HCT116 (cell line): ENCODE results near the gene PCBP3. TPM values are rescaled to one million over a fixed set of nuclear protein-coding genes. Genes with fewer than 3 reads are reported as not detected.

ENCODE experiments used
- ATAC-seq: fragments of 200-7000 bp; cut with Tn5 transposase; 2 replicates; pipeline ENCODE4 v1.9.1; 2020; ENCODE audit warnings: mild to moderate bottlenecking, moderate library complexity
- BruUV-seq: library from RNA; stranded (reverse); fragments of 400-500 nt; replicated peaks from 2 replicates; lab custom pipeline; 2021; lab: Mats Ljungman, UMichigan
- CTCF ChIA-PET: fragments of 300-600 bp; sonication (Branson Sonifier 250); formaldehyde crosslinking; loops from one replicate; lab custom pipeline; 2021; ENCODE audit warnings: antibody characterized with exemption; lab: Charles Lee
- POLR2A ChIA-PET: fragments of 300-600, 350-600 bp; sonication (Branson Sonifier 250); formaldehyde crosslinking; loops from one replicate; lab custom pipeline; 2021; ENCODE audit warnings: antibody characterized with exemption; lab: Charles Lee
- RAD21 ChIA-PET, 2 experiments: fragments of 300-600 bp; sonication (Branson Sonifier 250); formaldehyde crosslinking; loops; one replicate each; lab custom pipeline; 2023; ENCODE audit warnings: low total read pairs in 2 of 2; ENCODE audit not compliant: uncharacterized antibody in 2 of 2, unreplicated experiment in 2 of 2, low non-redundant PET in 1 of 2; lab: Charles Lee
- DNase-seq: peaks from one replicate; pipeline ENCODE4 v3.0.0-alpha.2; 2010; ENCODE audit warnings: low read depth, low spot score
- H2AFZ ChIP-seq: fragments of 200-600 bp; shearing (Covaris generic), sonication (generic); 2 replicates; pipeline ENCODE4 v1.6.1; 2017; ENCODE audit warnings: low read depth, mixed run types, mixed read lengths, antibody characterized with exemption, low read length; ENCODE audit not compliant: poor library complexity, severe bottlenecking
- H3K27ac ChIP-seq: 2 replicates; pipeline ENCODE4 v1.5.1; 2012; ENCODE audit warnings: low read depth, low read length
- H3K27me3 ChIP-seq: fragments of 200-600 bp; sonication (generic); 2 replicates; pipeline ENCODE4 v1.6.1; 2016; ENCODE audit warnings: mixed run types, low read length, mixed read lengths; ENCODE audit not compliant: insufficient read depth
- H3K36me3 ChIP-seq, 2 experiments: fragments of 200-500 bp in 1 of 2; fragments of 200-600 bp in 1 of 2; sonication (Bioruptor generic) in 1 of 2; sonication (generic) in 1 of 2; 2 replicates each; pipeline versions ENCODE4 v1.5.1 to v1.6.1; 2014 to 2016; ENCODE audit warnings: low read length in 2 of 2, inconsistent platforms in 1 of 2, mixed read lengths in 1 of 2, mixed run types in 1 of 2; ENCODE audit not compliant: insufficient read depth in 2 of 2, control insufficient read depth in 1 of 2
- H3K4me1 ChIP-seq, 2 experiments: fragments of 200-600 bp in 1 of 2; sonication (generic) in 1 of 2; 2 replicates each; pipeline versions ENCODE4 v1.5.1 to v1.6.1; 2012 to 2017; ENCODE audit warnings: low read length in 2 of 2, inconsistent platforms in 1 of 2, mild to moderate bottlenecking in 1 of 2, mixed read lengths in 1 of 2, mixed run types in 1 of 2, moderate library complexity in 1 of 2; ENCODE audit not compliant: insufficient read depth in 2 of 2, control insufficient read depth in 1 of 2
- H3K4me2 ChIP-seq: fragments of 200-600 bp; sonication (generic); 2 replicates; pipeline ENCODE4 v1.6.1; 2017; ENCODE audit warnings: mixed run types, low read length, mixed read lengths
- H3K4me3 ChIP-seq, 2 experiments: fragments of 200-600 bp in 1 of 2; sonication (generic) in 1 of 2; replicated peaks in 1 of 2; 2 replicates each; pipeline ENCODE4 v1.5.1; 2011 to 2016; ENCODE audit warnings: low read length in 2 of 2, control low read depth in 1 of 2, low read depth in 1 of 2, mild to moderate bottlenecking in 1 of 2, mixed read lengths in 1 of 2, mixed run types in 1 of 2
- H3K79me2 ChIP-seq: fragments of 200-600 bp; sonication (generic); 2 replicates; pipeline ENCODE4 v1.6.1; 2017; ENCODE audit warnings: mild to moderate bottlenecking, mixed run types, low read length, moderate library complexity, mixed read lengths; ENCODE audit not compliant: insufficient read depth
- H3K9ac ChIP-seq: fragments of 200-600 bp; sonication (generic); 2 replicates; pipeline ENCODE4 v1.6.1; 2016; ENCODE audit warnings: low read length, mixed read lengths
- H3K9me2 ChIP-seq: fragments of 200-600 bp; sonication (generic), shearing (Covaris generic); 2 replicates; pipeline ENCODE4 v1.6.1; 2017; ENCODE audit warnings: mixed run types, mild to moderate bottlenecking, moderate library complexity; ENCODE audit not compliant: insufficient read depth
- H3K9me3 ChIP-seq, 2 experiments: fragments of 200-500 bp in 1 of 2; fragments of 200-600 bp in 1 of 2; sonication (Bioruptor generic) in 1 of 2; sonication (generic) in 1 of 2; 2 replicates each; pipeline ENCODE4 v1.6.1; 2014 to 2017; ENCODE audit warnings: low read length in 2 of 2, mixed read lengths in 2 of 2, inconsistent platforms in 1 of 2, low read depth in 1 of 2, mild to moderate bottlenecking in 1 of 2, mixed run types in 1 of 2, moderate library complexity in 1 of 2; ENCODE audit not compliant: control insufficient read depth in 1 of 2, insufficient read depth in 1 of 2
- H4K20me1 ChIP-seq: fragments of 200-600 bp; sonication (generic), shearing (Covaris generic); 2 replicates; pipeline ENCODE4 v1.6.1; 2017; ENCODE audit warnings: mixed run types, mild to moderate bottlenecking, moderate library complexity; ENCODE audit not compliant: insufficient read depth
- ATF3 ChIP-seq: IDR thresholded peaks from 2 replicates; pipeline ENCODE4 v1.6.1; 2012
- CTCF ChIP-seq, 3 experiments: fragments of 200-600 bp in 1 of 3; sonication (generic) in 1 of 3; IDR thresholded peaks in 2 of 3; conservative IDR thresholded peaks in 1 of 3; 2 replicates each; pipeline ENCODE4 v1.5.1; 2012 to 2017; ENCODE audit warnings: low read depth in 2 of 3, low read length in 2 of 3, antibody characterized with exemption in 1 of 3, borderline replicate concordance in 1 of 3, control low read depth in 1 of 3, mild to moderate bottlenecking in 1 of 3, mixed read lengths in 1 of 3, mixed run types in 1 of 3, moderate library complexity in 1 of 3; ENCODE audit not compliant: insufficient read depth in 1 of 3
- EGR1 ChIP-seq: IDR thresholded peaks from 2 replicates; pipeline ENCODE4 v1.6.1; 2012; ENCODE audit warnings: low read depth
- ELF1 ChIP-seq: IDR thresholded peaks from 2 replicates; pipeline ENCODE4 v1.6.1; 2012; ENCODE audit warnings: low read depth, borderline replicate concordance
- EZH2 ChIP-seq: fragments of 200-600 bp; sonication (generic); IDR thresholded peaks from 2 replicates; pipeline ENCODE4 v1.6.1; 2017; ENCODE audit warnings: antibody characterized with exemption, mixed run types
- EZH2phosphoT487 ChIP-seq: fragments of 200-600 bp; IDR thresholded peaks from 2 replicates; pipeline ENCODE4 v1.6.1; 2018; ENCODE audit warnings: antibody characterized with exemption, borderline replicate concordance
- FOSL1 ChIP-seq: IDR thresholded peaks from 2 replicates; pipeline ENCODE4 v1.6.1; 2012; ENCODE audit warnings: low read depth
- JUND ChIP-seq: IDR thresholded peaks from 2 replicates; pipeline ENCODE4 v1.6.1; 2012
- POLR2A ChIP-seq: IDR thresholded peaks from 2 replicates; pipeline ENCODE4 v1.7.0; 2011; ENCODE audit warnings: borderline replicate concordance; ENCODE audit not compliant: insufficient read depth, insufficient read length; ENCODE audit errors: extremely low read depth
- REST ChIP-seq: IDR thresholded peaks from 2 replicates; pipeline ENCODE4 v1.6.1; 2012; ENCODE audit warnings: low read depth
- SP1 ChIP-seq: IDR thresholded peaks from 2 replicates; pipeline ENCODE4 v1.6.1; 2012; ENCODE audit warnings: low read depth
- SRF ChIP-seq: IDR thresholded peaks from 2 replicates; pipeline ENCODE4 v1.6.1; 2012; ENCODE audit warnings: low read depth
- TCF7L2 ChIP-seq: IDR thresholded peaks from 2 replicates; pipeline ENCODE4 v1.7.0; 2011; ENCODE audit warnings: borderline replicate concordance, inconsistent platforms; ENCODE audit not compliant: insufficient read depth, insufficient read length; ENCODE audit errors: extremely low read depth
- YY1 ChIP-seq: IDR thresholded peaks from 2 replicates; pipeline ENCODE4 v1.6.1; 2011; ENCODE audit warnings: low read length, low read depth, moderate library complexity, mild to moderate bottlenecking; ENCODE audit not compliant: insufficient replicate concordance; ENCODE audit errors: extremely low read depth
- ZBTB33 ChIP-seq: IDR thresholded peaks from 2 replicates; pipeline ENCODE4 v1.6.1; 2011; ENCODE audit warnings: mild to moderate bottlenecking, low read length, moderate library complexity; ENCODE audit not compliant: insufficient replicate concordance; ENCODE audit errors: extremely low read depth
- intact Hi-C: fragments of 100-400 bp; cut with micrococcal nuclease; formaldehyde crosslinking; loops from 2 replicates; pipeline ENCODE4 v1.10.0; 2022
- total RNA-seq: library from RNA; stranded (reverse); gene quantifications from one replicate; pipeline ENCODE4 v1.2.1, GENCODE V29; 2021; ENCODE audit not compliant: unreplicated experiment

Gene PCBP3
- total RNA-seq, 1 experiment from 2014 or later, result 3.1 TPM

GRCh38 chr21:45776971-45777370 is 133.4 kb downstream of the PCBP3 start:
- TF ChIP-seq YY1 (no peak), SP1 (no peak), ZBTB33 (no peak), ELF1 (no peak), EZH2phosphoT487 (no peak), CTCF (IDR thresholded peaks at IDR 0.05 in 2 of 3, conservative IDR thresholded peaks at IDR 0.05 in 1 of 3; ENCODE audit: borderline replicate concordance in 1 of 3, insufficient read depth in 1 of 3, low read depth in 2 of 3, low read length in 2 of 3) (no peak), REST (no peak), JUND (no peak), POLR2A (no peak), EZH2 (no peak), ATF3 (no peak), SRF (no peak), EGR1 (no peak), TCF7L2 (no peak), FOSL1 (no peak)
- DNase-seq, result no peak
- no peak overlapping the region for H2AFZ ChIP-seq
- 0 out of 2 replicates have a peak, but pooled peaks cover 5% of the 10 kb centered on the region for H3K27me3 ChIP-seq
- CTCF ChIA-PET, result no interaction called here
- 0 out of 4 replicates have a peak, but pooled peaks cover 0 to 3% of the 10 kb centered on the region in 2 experiments for H3K9me3 ChIP-seq
- no peak overlapping the region for H3K27ac ChIP-seq
- POLR2A ChIA-PET, result no interaction called here
- RAD21 ChIA-PET, result no interaction called here
- no peaks in the 10 kb centered on the region for H4K20me1 ChIP-seq
- H3K36me3 ChIP-seq, result no peaks in the 10 kb centered on the region
- ATAC-seq, result no peak
- H3K4me2 ChIP-seq, result no peak overlapping the region
- BruUV-seq, result no TSS peak
- no peak overlapping the region for H3K9ac ChIP-seq
- no peak overlapping the region for H3K4me3 ChIP-seq
- no peaks in the 10 kb centered on the region for H3K79me2 ChIP-seq
- H3K4me1 ChIP-seq, result no peaks in the 10 kb centered on the region
- intact Hi-C loops, result no loop called here
- H3K9me2 ChIP-seq, result no peaks in the 10 kb centered on the region
